ENCODE results near the gene THG1L. TPM values are rescaled to one million over a fixed set of nuclear protein-coding genes. Genes with fewer than 3 reads are reported as not detected.

Gene THG1L
- total and polyA plus RNA-seq, 3 donors from 2014 or later, result 11.9 to 18.1 (median 14.0) TPM

DNA sequence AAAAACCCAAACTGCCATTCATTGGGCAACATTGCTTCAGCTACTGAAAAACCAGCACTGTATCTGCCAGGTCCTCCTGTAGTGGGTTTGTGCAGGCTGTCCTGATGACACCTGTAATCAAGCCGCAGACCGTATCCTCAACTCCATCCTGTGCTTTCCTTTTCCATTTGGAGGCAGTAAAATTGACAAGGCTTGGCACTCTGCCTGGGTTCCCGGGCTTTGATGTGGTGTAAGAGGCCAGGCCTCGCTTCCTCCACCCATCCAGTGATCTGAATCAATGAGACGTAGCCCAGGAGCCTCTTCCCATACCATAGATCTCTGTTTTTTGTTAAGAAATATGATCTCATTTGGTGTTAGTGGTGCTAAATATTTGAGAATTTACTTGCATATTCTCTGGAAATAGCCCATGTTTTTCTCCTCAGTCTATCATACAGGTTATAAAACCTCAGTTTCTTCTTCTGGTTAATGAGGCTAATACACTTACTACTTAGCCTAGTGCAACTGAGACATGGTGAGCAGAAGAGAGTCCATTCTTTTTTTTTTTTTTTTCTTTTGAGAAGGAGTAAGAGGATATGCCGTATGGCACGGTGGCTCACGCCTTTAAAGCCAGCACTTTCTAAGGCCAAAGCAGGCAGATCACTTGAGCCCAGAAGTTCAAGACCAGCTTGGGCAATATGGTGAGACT lies 47.0 kb downstream of the THG1L start:
- Histone ChIP-seq H3K27ac (no peak overlapping the region), H3K36me3 (ENCODE audit: low read depth, missing control alignments) (no peaks in the 10 kb centered on the region), H3K4me3 (no peak overlapping the region), H3K27me3 (no peaks in the 10 kb centered on the region), H3K9me3 (no peaks in the 10 kb centered on the region), H3K4me1 (no peaks in the 10 kb centered on the region)
- no peak for DNase-seq
- intact Hi-C loops (cut with DNase I; ENCODE audit: low total_unique reads), result no loop called here
- TF ChIP-seq, protein P1, sequence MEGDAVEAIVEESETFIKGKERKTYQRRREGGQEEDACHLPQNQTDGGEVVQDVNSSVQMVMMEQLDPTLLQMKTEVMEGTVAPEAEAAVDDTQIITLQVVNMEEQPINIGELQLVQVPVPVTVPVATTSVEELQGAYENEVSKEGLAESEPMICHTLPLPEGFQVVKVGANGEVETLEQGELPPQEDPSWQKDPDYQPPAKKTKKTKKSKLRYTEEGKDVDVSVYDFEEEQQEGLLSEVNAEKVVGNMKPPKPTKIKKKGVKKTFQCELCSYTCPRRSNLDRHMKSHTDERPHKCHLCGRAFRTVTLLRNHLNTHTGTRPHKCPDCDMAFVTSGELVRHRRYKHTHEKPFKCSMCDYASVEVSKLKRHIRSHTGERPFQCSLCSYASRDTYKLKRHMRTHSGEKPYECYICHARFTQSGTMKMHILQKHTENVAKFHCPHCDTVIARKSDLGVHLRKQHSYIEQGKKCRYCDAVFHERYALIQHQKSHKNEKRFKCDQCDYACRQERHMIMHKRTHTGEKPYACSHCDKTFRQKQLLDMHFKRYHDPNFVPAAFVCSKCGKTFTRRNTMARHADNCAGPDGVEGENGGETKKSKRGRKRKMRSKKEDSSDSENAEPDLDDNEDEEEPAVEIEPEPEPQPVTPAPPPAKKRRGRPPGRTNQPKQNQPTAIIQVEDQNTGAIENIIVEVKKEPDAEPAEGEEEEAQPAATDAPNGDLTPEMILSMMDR (IDR thresholded peaks at IDR 0.05), result no peak
- no peak for TF ChIP-seq POLR2A (IDR thresholded peaks at IDR 0.05)
- 79 to 82% methylated on average over 8 of the region's 8 CpGs for WGBS, 2 donors

DNA sequence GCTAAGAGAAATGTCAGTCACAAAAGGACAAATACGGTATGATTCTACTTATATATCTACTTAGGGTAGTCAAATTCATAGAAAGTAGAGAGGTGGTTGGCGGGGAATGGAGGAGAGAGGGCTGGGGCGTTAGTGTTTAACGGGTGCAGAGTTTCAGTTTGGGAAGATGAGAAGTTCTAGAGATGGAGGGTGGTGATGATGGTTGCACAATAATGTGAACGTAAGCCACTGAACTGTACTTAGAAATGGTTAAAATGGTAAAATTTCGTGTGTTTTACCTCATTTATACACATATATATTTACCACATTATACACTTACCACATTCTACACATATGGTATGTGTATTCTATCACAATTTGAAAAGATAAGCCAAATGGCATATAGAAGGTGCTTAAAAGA lies 48.0 kb downstream of the THG1L start:
- H3K27ac ChIP-seq, result no peak overlapping the region
- no peak for DNase-seq
- intact Hi-C loops (cut with DNase I; ENCODE audit: low total_unique reads), result no loop called here
- H3K4me3 ChIP-seq, result no peak overlapping the region
- H3K4me1 ChIP-seq, result no peaks in the 10 kb centered on the region
- H3K27me3 ChIP-seq, result no peaks in the 10 kb centered on the region
- TF ChIP-seq, protein P1 (IDR thresholded peaks at IDR 0.05), result no peak
- no peak for TF ChIP-seq POLR2A (IDR thresholded peaks at IDR 0.05)
- no peaks in the 10 kb centered on the region for H3K36me3 ChIP-seq (ENCODE audit: low read depth, missing control alignments)
- H3K9me3 ChIP-seq, result no peaks in the 10 kb centered on the region
- WGBS, 2 donors, result 85 to 87% methylated on average over 6 of the region's 6 CpGs

DNA sequence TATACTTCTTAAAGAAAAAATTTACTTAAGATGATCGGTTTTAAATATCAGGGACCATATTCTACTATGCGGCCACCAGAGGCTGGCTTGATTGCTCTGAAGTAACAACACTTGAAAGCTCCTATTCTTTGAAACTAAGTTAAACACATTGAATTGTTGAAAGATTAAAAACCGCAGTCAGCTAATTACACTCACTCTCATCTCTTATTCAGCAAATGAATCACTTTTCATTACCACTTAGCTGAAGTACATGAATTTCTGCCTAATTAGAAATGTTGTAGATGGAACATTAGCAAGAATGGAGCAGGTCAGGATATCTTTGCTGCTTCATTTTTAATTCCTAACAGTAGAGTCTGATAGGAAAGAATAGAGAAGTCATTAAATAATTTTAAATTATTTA lies 54.6 kb downstream of the THG1L start:
- H3K27me3 ChIP-seq, result no peaks in the 10 kb centered on the region
- DNase-seq, result no peak
- no peak overlapping the region for H3K27ac ChIP-seq
- H3K4me3 ChIP-seq, result no peak overlapping the region
- intact Hi-C loops (cut with DNase I; ENCODE audit: low total_unique reads), result no loop called here
- TF ChIP-seq, protein P1 (IDR thresholded peaks at IDR 0.05), result no peak
- no peak for TF ChIP-seq POLR2A (IDR thresholded peaks at IDR 0.05)
- no peaks in the 10 kb centered on the region for H3K36me3 ChIP-seq (ENCODE audit: low read depth, missing control alignments)
- 82 to 84% methylated on average over 3 of the region's 3 CpGs for WGBS, 2 donors
- H3K4me1 ChIP-seq, result no peaks in the 10 kb centered on the region
- no peaks in the 10 kb centered on the region for H3K9me3 ChIP-seq

Small RNA genes within 50 kb of the gene (small RNA-seq; reads per million reads assigned to genes)
- 0 reads per million in 2 donors for gene AC026407.1

Other genes with a start within 250 kb of the THG1L start
- 1 to 10 TPM; 4.5 to 4.9 TPM for gene ADAM19, start 155.6 kb upstream of the THG1L start, total RNA-seq
- 3.1 TPM for gene ADAM19, start 155.6 kb upstream of the THG1L start, polyA plus RNA-seq (ENCODE audit: insufficient read depth, low read depth, low replicate concordance)
- 10 to 100 TPM; 47.7 to 83.9 TPM for gene SOX30, start 79.0 kb upstream of the THG1L start, total RNA-seq
- gene SOX30, start 79.0 kb upstream of the THG1L start, polyA plus RNA-seq (ENCODE audit: insufficient read depth, low read depth, low replicate concordance), result 197 TPM
- gene C5orf52, start 59.9 kb upstream of the THG1L start, total RNA-seq, result 10 to 100 TPM; 13.9 to 62.0 TPM
- 35.0 TPM for gene C5orf52, start 59.9 kb upstream of the THG1L start, polyA plus RNA-seq (ENCODE audit: insufficient read depth, low read depth, low replicate concordance)
- 1 to 10 TPM; 9.5 to 9.8 TPM for gene LSM11, start 12.3 kb downstream of the THG1L start, total RNA-seq
- 7.7 TPM for gene LSM11, start 12.3 kb downstream of the THG1L start, polyA plus RNA-seq (ENCODE audit: insufficient read depth, low read depth, low replicate concordance)
- gene CLINT1, start 127.7 kb downstream of the THG1L start, total RNA-seq, result 10 to 100 TPM; 84.9 to 93.7 TPM
- gene CLINT1, start 127.7 kb downstream of the THG1L start, polyA plus RNA-seq (ENCODE audit: insufficient read depth, low read depth, low replicate concordance), result 45.4 TPM

All from testis (tissue), 3 donors.